ENCODE measurements around the gene RPL27A. TPM values are rescaled to one million over a fixed set of nuclear protein-coding genes. Genes with fewer than 3 reads are reported as not detected.

RPL27A gene
- total RNA-seq = 1,000 to 10,000 TPM in 1 of 2 donors, 100 to 1,000 TPM in 1; 701 to 1,045 TPM

DNA sequence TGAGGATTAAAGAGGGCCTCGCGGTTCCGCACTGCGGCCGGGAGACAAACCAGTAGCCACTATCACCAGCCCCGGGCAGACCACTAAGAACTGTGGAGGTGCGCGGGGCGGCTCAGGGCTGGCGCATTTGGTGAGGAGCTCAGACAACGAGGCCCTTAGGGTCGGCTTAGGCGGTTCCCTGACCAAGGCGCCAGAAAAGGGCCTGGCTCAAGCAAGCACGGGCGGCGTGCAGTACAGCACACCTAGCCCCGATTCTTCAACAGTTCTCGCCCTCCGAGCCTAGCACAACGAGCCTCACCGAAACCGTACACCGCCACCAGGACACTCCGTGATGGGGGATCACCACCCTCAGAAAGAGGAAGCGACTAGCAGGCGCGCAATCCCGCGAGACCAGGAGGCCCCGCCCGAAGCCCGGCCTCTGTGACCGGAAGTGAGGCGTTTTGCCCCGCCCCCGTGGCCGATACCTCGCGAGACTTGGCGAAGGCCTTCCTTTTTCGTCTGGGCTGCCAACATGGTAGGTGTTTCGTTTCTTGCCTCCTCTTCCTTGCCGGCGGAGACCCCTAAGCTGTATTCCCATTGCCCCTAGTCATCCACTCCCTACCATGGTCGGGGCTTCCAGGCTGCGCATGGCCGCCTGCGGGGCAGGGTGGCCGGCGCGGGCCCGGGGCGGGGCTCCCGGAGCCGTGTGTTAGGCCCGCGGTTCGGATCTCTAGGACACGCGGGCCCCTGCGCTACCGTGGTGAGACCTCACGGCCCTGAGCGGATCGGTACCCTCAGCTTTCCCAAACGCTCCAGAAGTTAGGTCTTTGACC, at the start of gene RPL27A, which contains the start of gene TRIM66:
RPL27A (plus strand) TSS at position 490 of the 812 bp plus-strand sequence; CDS start at position 512, 22 bp downstream.
TRIM66 (minus strand) TSS at position 363 of the 812 bp plus-strand sequence. CDS start 10,391 bp downstream, outside the sequence.
- H3K4me3 ChIP-seq = peak within 1 kb of the TSS; percentile 76
- H3K27ac ChIP-seq = peak within 1 kb of the TSS; percentile 99
- DNase-seq = peak; percentile 99
- H3K9me3 ChIP-seq = no peaks in the 10 kb centered on the region
- H3K9ac ChIP-seq (ENCODE audit: low read depth in 2 of 2, low read length in 2 of 2) = peak within 1 kb of the TSS; percentile 99
- TF ChIP-seq, protein P1, sequence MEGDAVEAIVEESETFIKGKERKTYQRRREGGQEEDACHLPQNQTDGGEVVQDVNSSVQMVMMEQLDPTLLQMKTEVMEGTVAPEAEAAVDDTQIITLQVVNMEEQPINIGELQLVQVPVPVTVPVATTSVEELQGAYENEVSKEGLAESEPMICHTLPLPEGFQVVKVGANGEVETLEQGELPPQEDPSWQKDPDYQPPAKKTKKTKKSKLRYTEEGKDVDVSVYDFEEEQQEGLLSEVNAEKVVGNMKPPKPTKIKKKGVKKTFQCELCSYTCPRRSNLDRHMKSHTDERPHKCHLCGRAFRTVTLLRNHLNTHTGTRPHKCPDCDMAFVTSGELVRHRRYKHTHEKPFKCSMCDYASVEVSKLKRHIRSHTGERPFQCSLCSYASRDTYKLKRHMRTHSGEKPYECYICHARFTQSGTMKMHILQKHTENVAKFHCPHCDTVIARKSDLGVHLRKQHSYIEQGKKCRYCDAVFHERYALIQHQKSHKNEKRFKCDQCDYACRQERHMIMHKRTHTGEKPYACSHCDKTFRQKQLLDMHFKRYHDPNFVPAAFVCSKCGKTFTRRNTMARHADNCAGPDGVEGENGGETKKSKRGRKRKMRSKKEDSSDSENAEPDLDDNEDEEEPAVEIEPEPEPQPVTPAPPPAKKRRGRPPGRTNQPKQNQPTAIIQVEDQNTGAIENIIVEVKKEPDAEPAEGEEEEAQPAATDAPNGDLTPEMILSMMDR (IDR thresholded peaks at IDR 0.05) = no peak
- peaks cover 16% of the 10 kb centered on the region for H3K4me1 ChIP-seq
- no peaks in the 10 kb centered on the region for H3K27me3 ChIP-seq
- intact Hi-C loops (cut with DNase I) = loop anchor here (2.0 kb wide), 1 partner anchor 188 kb away; no protein-coding TSS in a partner anchor
- peaks cover 12% of the 10 kb centered on the region for H3K36me3 ChIP-seq

DNA sequence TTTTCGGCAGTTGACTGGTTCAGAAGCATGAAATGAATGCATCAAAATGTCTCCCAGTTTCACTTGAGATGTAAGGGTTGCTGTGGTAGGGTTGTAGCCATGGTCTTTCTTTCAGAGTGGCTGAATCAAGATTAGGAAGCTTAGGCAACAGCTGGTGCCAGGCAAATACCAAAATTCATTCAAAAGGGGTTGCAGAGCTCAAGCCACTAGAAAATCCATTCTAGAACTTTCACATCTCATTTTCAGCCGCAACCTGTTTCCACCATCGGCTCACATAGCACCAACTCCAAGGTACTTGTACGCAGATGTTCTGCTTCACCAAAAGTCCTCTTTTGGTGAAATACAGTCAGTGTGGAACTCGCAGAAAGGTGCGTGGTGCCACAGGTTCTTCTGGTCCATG, 48.1 kb upstream of the RPL27A start:
- no peak overlapping the region for H3K27ac ChIP-seq
- TF ChIP-seq, protein P1 (IDR thresholded peaks at IDR 0.05) = no peak
- intact Hi-C loops (cut with DNase I) = no loop called here
- no peak for DNase-seq
- no peak overlapping the region for H3K4me3 ChIP-seq
- no peak overlapping the region for H3K9ac ChIP-seq (ENCODE audit: low read depth in 2 of 2, low read length in 2 of 2)
- H3K27me3 ChIP-seq = no peaks in the 10 kb centered on the region
- H3K4me1 ChIP-seq = no peaks in the 10 kb centered on the region
- no peaks in the 10 kb centered on the region for H3K36me3 ChIP-seq
- H3K9me3 ChIP-seq = no peaks in the 10 kb centered on the region

DNA sequence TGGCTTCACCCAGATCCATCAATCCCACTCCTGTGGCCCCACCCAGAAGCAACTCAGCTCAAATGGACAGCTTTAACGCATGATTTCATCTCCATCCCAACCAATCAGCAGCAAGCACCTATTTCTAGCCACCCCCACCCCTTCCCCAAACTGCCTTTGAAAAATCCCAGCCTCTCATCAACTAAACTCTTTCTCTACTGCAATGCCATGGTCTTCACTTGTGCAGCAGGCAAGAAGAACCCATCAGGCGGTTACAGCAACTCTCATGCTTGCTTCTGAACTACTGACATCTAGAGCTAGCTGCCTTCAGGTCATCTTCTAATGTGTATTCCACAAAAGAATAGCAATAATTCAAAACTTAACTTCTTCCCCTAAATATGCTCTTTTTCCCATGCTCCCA, 46.5 kb upstream of the RPL27A start:
- Histone ChIP-seq H3K4me3 (no peak overlapping the region), H3K27ac (no peak overlapping the region), H3K9me3 (no peaks in the 10 kb centered on the region), H3K27me3 (no peaks in the 10 kb centered on the region), H3K36me3 (no peaks in the 10 kb centered on the region), H3K4me1 (no peaks in the 10 kb centered on the region), H3K9ac (ENCODE audit: low read depth in 2 of 2, low read length in 2 of 2) (no peak overlapping the region)
- intact Hi-C loops (cut with DNase I) = no loop called here
- TF ChIP-seq, protein P1 (IDR thresholded peaks at IDR 0.05) = no peak
- no peak for DNase-seq

DNA sequence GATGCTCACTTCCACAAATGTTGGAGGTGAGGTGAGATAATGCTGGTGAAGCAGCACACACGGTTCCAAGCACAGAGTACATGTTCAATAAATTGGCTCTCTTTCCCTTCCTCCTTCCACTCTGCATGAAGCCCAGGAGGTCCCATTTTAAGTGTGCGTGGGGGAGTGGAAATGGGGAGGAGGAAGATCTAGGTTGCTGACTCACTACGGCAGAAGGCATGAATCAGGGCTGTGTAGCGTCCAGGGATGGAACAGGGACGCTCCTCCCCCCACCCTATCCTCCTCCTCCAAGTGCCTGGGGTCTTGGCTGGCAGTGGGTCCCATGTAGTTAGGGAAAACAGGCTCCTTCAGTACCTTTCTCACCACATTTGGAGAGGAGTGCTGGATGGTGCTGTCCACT, 44.3 kb upstream of the RPL27A start:
- H3K36me3 ChIP-seq = no peaks in the 10 kb centered on the region
- TF ChIP-seq, protein P1 (IDR thresholded peaks at IDR 0.05) = no peak
- H3K27me3 ChIP-seq = no peaks in the 10 kb centered on the region
- intact Hi-C loops (cut with DNase I) = no loop called here
- no peak overlapping the region for H3K9ac ChIP-seq (ENCODE audit: low read depth in 2 of 2, low read length in 2 of 2)
- H3K4me1 ChIP-seq = no peaks in the 10 kb centered on the region
- H3K4me3 ChIP-seq = no peak overlapping the region
- H3K27ac ChIP-seq = no peak overlapping the region
- DNase-seq = no peak
- no peaks in the 10 kb centered on the region for H3K9me3 ChIP-seq

DNA sequence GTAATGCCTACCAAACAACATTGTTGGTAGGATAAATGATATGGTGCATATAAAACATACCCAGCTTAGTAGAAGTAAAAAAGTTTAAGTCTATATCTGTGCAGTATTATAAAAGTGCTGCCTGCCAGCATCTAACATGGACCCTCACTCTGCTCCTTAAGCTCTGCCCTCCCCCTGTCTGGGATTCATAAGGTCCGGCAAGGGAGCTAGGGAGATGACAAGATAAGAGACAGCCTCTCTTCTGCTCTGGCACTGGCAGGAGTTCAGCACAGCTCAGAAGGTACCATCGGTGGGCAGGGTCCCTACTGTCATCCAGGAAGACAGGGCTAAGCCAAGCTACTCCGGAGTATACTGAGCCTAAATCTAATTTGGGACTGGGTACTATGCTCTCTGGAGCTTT, 42.9 kb upstream of the RPL27A start:
- intact Hi-C loops (cut with DNase I) = no loop called here

More for the DNA sequence above, 42.9 kb upstream of the RPL27A start:
- TF ChIP-seq, protein P1 (IDR thresholded peaks at IDR 0.05) = no peak
- Histone ChIP-seq H3K4me1 (no peaks in the 10 kb centered on the region), H3K4me3 (no peak overlapping the region), H3K9me3 (no peaks in the 10 kb centered on the region), H3K27ac (no peak overlapping the region), H3K27me3 (no peaks in the 10 kb centered on the region), H3K9ac (ENCODE audit: low read depth in 2 of 2, low read length in 2 of 2) (no peak overlapping the region), H3K36me3 (no peaks in the 10 kb centered on the region)
- no peak for DNase-seq

Data from colonic mucosa (tissue), 4 donors.